Thoracic aorta (tissue), 2 donors: Measurements from ENCODE around the gene SLC2A11. TPM values are rescaled to one million over a fixed set of nuclear protein-coding genes. Genes with fewer than 3 reads are reported as not detected.
"Not testable (repeated sequence)": the region's sequence is repeated elsewhere in the genome, so short reads cannot be mapped to it uniquely, and the experiment has no call there.

ENCODE experiments used
- ATAC-seq: fragments of 150-250 bp; one replicate; pipeline ENCODE4 v1.8.0; 2017; ENCODE audit warnings: low read depth; ENCODE audit not compliant: insufficient number of reproducible peaks, low FRiP score
- DNase-seq: peaks from one replicate; pipeline ENCODE4 v3.0.0-alpha.2; 2020; ENCODE audit warnings: low spot score
- H3K27ac ChIP-seq, 2 donors: fragments of 200-600 bp; sonication (generic); 1 replicate in 1 of 2; 2 replicates in 1 of 2; pipeline ENCODE4 v1.5.1; 2016; ENCODE audit warnings: mild to moderate bottlenecking in 2 of 2, moderate library complexity in 2 of 2
- H3K27me3 ChIP-seq: fragments of 200-600 bp; sonication (generic); replicated peaks from 2 replicates; pipeline ENCODE4 v1.6.0; 2016; ENCODE audit warnings: mild to moderate bottlenecking; ENCODE audit not compliant: insufficient read depth
- H3K36me3 ChIP-seq: fragments of 200-600 bp; sonication (generic); one replicate; pipeline ENCODE4 v1.5.1; 2016
- H3K4me1 ChIP-seq, 2 donors: fragments of 200-600 bp; sonication (generic); 1 replicate in 1 of 2; 2 replicates in 1 of 2; pipeline versions ENCODE4 v1.5.1 to v1.6.0; 2016; ENCODE audit warnings: low read depth in 2 of 2, mild to moderate bottlenecking in 1 of 2; ENCODE audit not compliant: control insufficient read depth in 1 of 2
- H3K4me3 ChIP-seq: fragments of 200-600 bp; sonication (generic); 2 replicates; pipeline ENCODE4 v1.5.1; 2016; ENCODE audit warnings: mild to moderate bottlenecking
- H3K9me3 ChIP-seq: fragments of 200-600 bp; sonication (generic); 2 replicates; pipeline ENCODE4 v1.5.1; 2016
- total RNA-seq, 2 donors: library from RNA; depleted of rRNA; stranded (reverse); fragments of >200 nt; gene quantifications; one replicate each; pipeline versions ENCODE4 v1.1.0 to v1.2.3, GENCODE V29; 2016
- TF ChIP-seq, protein P1 (sequence below): fragments of 200-600 bp; sonication (generic); IDR thresholded peaks from one replicate; pipeline ENCODE4 v1.5.1; 2019; ENCODE audit warnings: antibody characterized with exemption

SLC2A11 gene
- total RNA-seq, 2 donors from 2014 or later: 9.2 to 25.5 TPM

GRCh38 chr22:23901600-23901999 lies 43.9 kb downstream of the SLC2A11 start:
- H3K4me3 ChIP-seq: no peak overlapping the region
- no peaks in the 10 kb centered on the region for H3K9me3 ChIP-seq
- H3K4me1 ChIP-seq: no peaks in the 10 kb centered on the region
- DNase-seq (no peak), ATAC-seq (no peak)
- peaks cover 4% of the 10 kb centered on the region for H3K36me3 ChIP-seq
- no peak overlapping the region for H3K27ac ChIP-seq
- H3K27me3 ChIP-seq: no peaks in the 10 kb centered on the region
- TF ChIP-seq, protein P1, sequence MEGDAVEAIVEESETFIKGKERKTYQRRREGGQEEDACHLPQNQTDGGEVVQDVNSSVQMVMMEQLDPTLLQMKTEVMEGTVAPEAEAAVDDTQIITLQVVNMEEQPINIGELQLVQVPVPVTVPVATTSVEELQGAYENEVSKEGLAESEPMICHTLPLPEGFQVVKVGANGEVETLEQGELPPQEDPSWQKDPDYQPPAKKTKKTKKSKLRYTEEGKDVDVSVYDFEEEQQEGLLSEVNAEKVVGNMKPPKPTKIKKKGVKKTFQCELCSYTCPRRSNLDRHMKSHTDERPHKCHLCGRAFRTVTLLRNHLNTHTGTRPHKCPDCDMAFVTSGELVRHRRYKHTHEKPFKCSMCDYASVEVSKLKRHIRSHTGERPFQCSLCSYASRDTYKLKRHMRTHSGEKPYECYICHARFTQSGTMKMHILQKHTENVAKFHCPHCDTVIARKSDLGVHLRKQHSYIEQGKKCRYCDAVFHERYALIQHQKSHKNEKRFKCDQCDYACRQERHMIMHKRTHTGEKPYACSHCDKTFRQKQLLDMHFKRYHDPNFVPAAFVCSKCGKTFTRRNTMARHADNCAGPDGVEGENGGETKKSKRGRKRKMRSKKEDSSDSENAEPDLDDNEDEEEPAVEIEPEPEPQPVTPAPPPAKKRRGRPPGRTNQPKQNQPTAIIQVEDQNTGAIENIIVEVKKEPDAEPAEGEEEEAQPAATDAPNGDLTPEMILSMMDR: no peak

- DNase-seq (no peak), ATAC-seq (no peak)
- Histone ChIP-seq H3K36me3 (peaks cover 2% of the 10 kb centered on the region), H3K27me3 (no peaks in the 10 kb centered on the region), H3K4me3 (no peak overlapping the region), H3K27ac (no peak overlapping the region), H3K9me3 (no peaks in the 10 kb centered on the region), H3K4me1 (no peaks in the 10 kb centered on the region)
- TF ChIP-seq, protein P1: no peak
Observed at GRCh38 chr22:23903328-23903971, 45.8 kb downstream of the SLC2A11 start.

GRCh38 chr22:23904573-23905254 lies 47.0 kb downstream of the SLC2A11 start:
- Histone ChIP-seq H3K36me3 (peaks cover 2% of the 10 kb centered on the region), H3K27me3 (no peaks in the 10 kb centered on the region), H3K4me3 (no peak overlapping the region), H3K4me1 (peaks cover 0 to 2% of the 10 kb centered on the region in 2 donors), H3K27ac (no peak overlapping the region), H3K9me3 (no peaks in the 10 kb centered on the region)
- TF ChIP-seq, protein P1: no peak
- DNase-seq (no peak), ATAC-seq (no peak)

DNA sequence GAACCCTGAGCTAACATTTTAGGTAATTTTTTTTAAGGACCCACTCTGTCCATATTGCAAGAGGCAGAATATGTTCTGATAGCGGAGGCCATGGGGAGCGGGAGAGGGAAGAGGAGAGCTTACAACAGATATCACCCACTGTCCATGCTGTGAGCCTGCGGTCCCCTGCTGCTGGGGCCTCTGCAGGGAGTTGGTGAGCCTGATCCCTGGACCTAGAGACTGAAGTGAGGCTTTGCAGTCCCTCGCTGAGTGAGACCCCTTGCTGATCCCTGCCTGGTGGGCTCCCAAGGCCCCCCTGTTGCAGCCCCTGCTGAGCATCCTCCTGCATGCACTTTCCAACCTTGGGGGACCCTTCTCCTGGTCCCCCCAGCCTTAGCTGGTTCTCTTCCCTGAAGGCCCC lies 49.0 kb downstream of the SLC2A11 start:
- Histone ChIP-seq H3K4me3 (no peak overlapping the region), H3K27ac (no peak overlapping the region), H3K36me3 (peaks cover 2% of the 10 kb centered on the region), H3K4me1 (peaks cover 0 to 3% of the 10 kb centered on the region in 2 donors), H3K27me3 (no peaks in the 10 kb centered on the region), H3K9me3 (no peaks in the 10 kb centered on the region)
- TF ChIP-seq, protein P1: no peak
- DNase-seq (no peak), ATAC-seq (no peak)

DNA sequence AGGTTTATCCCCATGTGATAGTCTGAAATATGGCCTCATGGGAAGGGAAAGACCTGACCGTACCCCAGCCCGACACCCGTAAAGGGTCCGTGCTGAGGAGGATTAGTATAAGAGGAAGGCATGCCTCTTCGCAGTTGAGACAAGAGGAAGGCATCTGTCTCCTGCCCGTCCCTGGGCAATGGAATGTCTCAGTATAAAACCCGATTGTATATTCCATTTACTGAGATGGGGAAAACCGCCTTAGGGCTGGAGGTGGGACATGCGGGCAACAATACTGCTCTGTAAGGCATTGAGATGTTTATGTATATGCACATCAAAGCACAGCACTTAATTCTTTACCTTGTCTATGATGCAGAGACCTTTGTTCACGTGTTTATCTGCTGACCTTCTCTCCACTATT lies 49.7 kb downstream of the SLC2A11 start:
- not testable (repeated sequence) for ATAC-seq, H3K9me3 ChIP-seq, H3K36me3 ChIP-seq, H3K4me3 ChIP-seq, H3K27ac ChIP-seq, H3K27me3 ChIP-seq, H3K4me1 ChIP-seq, DNase-seq
